Left ventricle myocardium superior (tissue), 1 donor: ENCODE measurements around the gene KCNQ5. TPM values are rescaled to one million over a fixed set of nuclear protein-coding genes. Genes with fewer than 3 reads are reported as not detected.

Experiments used
- ATAC-seq: fragments of 200-7000 bp; cut with Tn5 transposase; one replicate; pipeline ENCODE4 v1.9.1; 2020; ENCODE audit warnings: mild to moderate bottlenecking, moderate library complexity
- DNase-seq: peaks from one replicate; pipeline ENCODE4 v3.0.0-alpha.2; 2020
- intact Hi-C: fragments of 100-400 bp; cut with micrococcal nuclease; formaldehyde crosslinking; loops from one replicate; pipeline ENCODE4 v1.11.0; 2022
- microRNA-seq: library from miRNA; unstranded; fragments of <30 nt; microRNA quantifications from one replicate; pipeline ENCODE4 v1.2.0, GENCODE V29; 2020; ENCODE audit warnings: borderline number of aligned reads
- total RNA-seq: library from RNA; stranded (reverse); fragmentation: NEBNext Ultra II Directional; extraction: Animal tissue kit (Norgen Biotek cat#: 25700); gene quantifications from one replicate; pipeline ENCODE4 v1.2.1, GENCODE V29; 2021
- donor health status: DM: no; HTN: yes; CAD: no; lungs with severe emphysema.

Gene KCNQ5
- total RNA-seq, 1 donor from 2014 or later: not detected

GRCh38 chr6:73234733-73235132 lies 612.9 kb downstream of the KCNQ5 start:
- intact Hi-C loops: no loop called here
- DNase-seq (no peak), ATAC-seq (no peak)

- DNase-seq (no peak), ATAC-seq (no peak)
- intact Hi-C loops: no loop called here
Measured at GRCh38 chr6:73236144-73236750, 614.4 kb downstream of the KCNQ5 start.

GRCh38 chr6:73240730-73241129 lies 618.9 kb downstream of the KCNQ5 start:
- peak; percentile 47 for ATAC-seq
- intact Hi-C loops: no loop called here
- no peak for DNase-seq

GRCh38 chr6:73242001-73242400 lies 620.1 kb downstream of the KCNQ5 start:
- ATAC-seq: no peak

More at GRCh38 chr6:73242001-73242400, 620.1 kb downstream of the KCNQ5 start:
- intact Hi-C loops: no loop called here
- no peak for DNase-seq

Small RNA genes lying within 50 kb of the gene (microRNA-seq; reads per million reads assigned to microRNA genes)
- not detected for gene MIR4282
